ENCODE measurements around the gene PPHLN1.

PPHLN1 gene

GRCh38 chr12:42485823-42486222 is 159.9 kb downstream of the PPHLN1 start:
- DNase-seq: no peak

DNA sequence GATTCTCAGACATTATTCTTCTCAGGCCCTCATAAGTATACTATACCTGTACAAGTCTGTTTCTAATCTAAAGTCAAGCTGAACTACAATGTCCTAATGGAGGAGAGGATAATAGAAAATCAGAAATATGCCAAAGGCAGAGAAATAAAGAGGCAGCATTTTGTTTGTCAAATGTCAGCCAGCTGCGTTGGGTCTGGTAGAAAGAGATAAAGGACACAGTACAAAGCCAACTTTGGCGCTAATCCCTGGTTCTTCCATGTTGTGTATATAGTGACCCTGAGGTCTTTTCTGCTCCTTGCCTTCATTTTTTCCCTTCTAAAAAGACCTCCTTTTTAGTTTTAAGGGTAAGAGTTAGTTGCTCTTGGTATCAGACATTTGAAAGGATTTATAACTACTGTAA is 160.4 kb downstream of the PPHLN1 start:
- DNase-seq: no peak

- DNase-seq: no peak
Observed at GRCh38 chr12:42490261-42490842, 164.4 kb downstream of the PPHLN1 start.

Data from activated CD4-positive, alpha-beta T cell treated with anti-CD3 and anti-CD28 coated beads, Interleukin-2, Interleukin-6, amounts not matched to agents 100 ng/mL and 50 ng/mL, durations not matched to agents 16 hours and 8 hours (primary cell).